OCI-LY7 (cell line): ENCODE measurements around the gene SPINDOC. TPM values are rescaled to one million over a fixed set of nuclear protein-coding genes. Genes with fewer than 3 reads are reported as not detected.

Experiments
- BruUV-seq: library from RNA; stranded (reverse); fragments of 400-500 nt; replicated peaks from 2 replicates; lab custom pipeline; 2021; lab: Mats Ljungman, UMichigan
- CTCF ChIA-PET: fragments of 300-600 bp; sonication (Branson Sonifier 250); formaldehyde crosslinking; loops from one replicate; lab custom pipeline; 2022; ENCODE audit warnings: antibody characterized with exemption; ENCODE audit not compliant: unreplicated experiment; lab: Charles Lee
- POLR2A ChIA-PET: fragments of 300-600 bp; sonication (Branson Sonifier 250); formaldehyde crosslinking; loops from one replicate; lab custom pipeline; 2022; ENCODE audit warnings: antibody characterized with exemption; lab: Charles Lee
- DNase-seq: peaks from one replicate; pipeline ENCODE4 v3.0.0-alpha.2; 2015; ENCODE audit warnings: low spot score
- H2AFZ ChIP-seq: fragments of 200-600 bp; sonication (generic), shearing (Covaris generic); 2 replicates; pipeline ENCODE4 v1.6.1; 2014; ENCODE audit warnings: mild to moderate bottlenecking, antibody characterized with exemption, low read length, moderate library complexity
- H3K27ac ChIP-seq: fragments of 200-600 bp; sonication (generic); 2 replicates; pipeline ENCODE4 v1.5.1; 2014; ENCODE audit warnings: mixed run types, low read depth, mild to moderate bottlenecking, moderate library complexity, low read length, inconsistent platforms; ENCODE audit not compliant: poor library complexity, severe bottlenecking
- H3K36me3 ChIP-seq: fragments of 200-600 bp; sonication (generic); 2 replicates; pipeline ENCODE4 v1.6.1; 2014; ENCODE audit warnings: mild to moderate bottlenecking, antibody characterized with exemption, low read length, moderate library complexity, mixed read lengths; ENCODE audit not compliant: insufficient read depth
- H3K4me1 ChIP-seq: fragments of 200-600 bp; sonication (generic); 2 replicates; pipeline ENCODE4 v1.5.1; 2014; ENCODE audit warnings: mild to moderate bottlenecking, low read length; ENCODE audit not compliant: insufficient read depth, poor library complexity, severe bottlenecking
- H3K4me2 ChIP-seq: fragments of 200-600 bp; sonication (generic); 2 replicates; pipeline ENCODE4 v1.6.1; 2014; ENCODE audit warnings: mild to moderate bottlenecking, low read length
- H3K4me3 ChIP-seq: fragments of 200-600 bp; sonication (generic); 2 replicates; pipeline ENCODE4 v1.5.1; 2014; ENCODE audit warnings: mild to moderate bottlenecking, low read depth, low read length; ENCODE audit not compliant: poor library complexity, severe bottlenecking
- H3K79me2 ChIP-seq: fragments of 200-600 bp; sonication (generic); 2 replicates; pipeline ENCODE4 v1.6.1; 2016; ENCODE audit warnings: low read depth, mild to moderate bottlenecking, low read length, moderate library complexity, mixed read lengths; ENCODE audit not compliant: insufficient read depth
- H3K9me2 ChIP-seq: fragments of 200-600 bp; sonication (generic); 2 replicates; pipeline ENCODE4 v1.6.1; 2016; ENCODE audit warnings: mild to moderate bottlenecking, low read length, mixed read lengths; ENCODE audit not compliant: insufficient read depth
- H3K9me3 ChIP-seq: fragments of 200-600 bp; sonication (generic); 2 replicates; pipeline ENCODE4 v1.6.1; 2014; ENCODE audit warnings: mild to moderate bottlenecking, mixed run types, low read length, mixed read lengths
- H4K20me1 ChIP-seq: fragments of 200-600 bp; sonication (generic); 2 replicates; pipeline ENCODE4 v1.6.1; 2014; ENCODE audit warnings: mild to moderate bottlenecking, antibody characterized with exemption, low read length, moderate library complexity, mixed read lengths; ENCODE audit not compliant: insufficient read depth
- EZH2phosphoT487 ChIP-seq: fragments of 200-600 bp; sonication (generic); IDR thresholded peaks from 2 replicates; pipeline ENCODE4 v1.6.1; 2018; ENCODE audit warnings: low read depth, borderline replicate concordance, mild to moderate bottlenecking, mixed run types, antibody characterized with exemption, low read length, moderate library complexity, mixed read lengths
- intact Hi-C: fragments of 100-400 bp; cut with micrococcal nuclease; formaldehyde crosslinking; loops from one replicate; pipeline ENCODE4 v1.10.0; 2022; ENCODE audit not compliant: unreplicated experiment
- total RNA-seq, 2 experiments: library from RNA; depleted of rRNA in 1 of 2; stranded (reverse); fragments of >200 nt in 1 of 2; shearing (Covaris generic) in 1 of 2; gene quantifications; 2 replicates each; pipeline ENCODE4 v1.2.3, GENCODE V29; 2014 to 2022
- TF ChIP-seq, protein P1 (sequence below): fragments of 200-600 bp; sonication (generic); conservative IDR thresholded peaks from 2 replicates; pipeline ENCODE4 v1.5.1; 2014; ENCODE audit warnings: mild to moderate bottlenecking, antibody characterized with exemption, low read length, moderate library complexity, mixed read lengths

SPINDOC gene
- total RNA-seq, 2 experiments from 2014 or later, result 57.9 to 81.8 TPM

DNA sequence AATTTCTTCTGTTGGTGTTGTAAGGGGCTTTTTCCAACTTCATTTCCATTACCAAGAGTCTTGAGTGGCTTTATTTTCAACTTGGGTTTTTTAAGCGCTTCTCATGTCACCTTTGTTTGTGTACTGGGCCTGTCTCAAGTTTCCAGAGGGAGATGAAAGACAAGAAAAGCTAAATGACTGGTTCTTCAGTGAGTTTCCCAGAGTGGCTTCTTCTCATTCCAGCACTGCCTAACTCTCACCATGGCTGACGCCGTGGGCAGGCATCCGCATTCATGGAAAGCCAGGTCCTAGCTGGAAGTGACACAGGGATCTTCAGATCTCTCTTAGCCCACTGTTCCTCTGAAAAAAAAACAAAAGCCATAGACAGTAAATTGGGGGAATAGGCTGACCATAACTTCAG, 54.3 kb downstream of the SPINDOC start:
- Histone ChIP-seq H3K4me1 (peaks cover 20% of the 10 kb centered on the region), H2AFZ (no peak overlapping the region), H3K27ac (no peak overlapping the region), H4K20me1 (peaks cover 10% of the 10 kb centered on the region; the same call in 1 of the 2 replicates), H3K4me3 (no peak overlapping the region), H3K9me2 (no peaks in the 10 kb centered on the region), H3K79me2 (peaks cover 66% of the 10 kb centered on the region), H3K36me3 (peaks cover 70% of the 10 kb centered on the region), H3K4me2 (no peak overlapping the region), H3K9me3 (no peaks in the 10 kb centered on the region)
- DNase-seq, result no peak
- POLR2A ChIA-PET, result interaction anchor here (1.1 to 1.3 kb wide), 2 partner anchors 9 to 17 kb away, joined by 5 to 6 read pairs; no protein-coding TSS in a partner anchor
- no peak for TF ChIP-seq EZH2phosphoT487
- TF ChIP-seq, protein P1, sequence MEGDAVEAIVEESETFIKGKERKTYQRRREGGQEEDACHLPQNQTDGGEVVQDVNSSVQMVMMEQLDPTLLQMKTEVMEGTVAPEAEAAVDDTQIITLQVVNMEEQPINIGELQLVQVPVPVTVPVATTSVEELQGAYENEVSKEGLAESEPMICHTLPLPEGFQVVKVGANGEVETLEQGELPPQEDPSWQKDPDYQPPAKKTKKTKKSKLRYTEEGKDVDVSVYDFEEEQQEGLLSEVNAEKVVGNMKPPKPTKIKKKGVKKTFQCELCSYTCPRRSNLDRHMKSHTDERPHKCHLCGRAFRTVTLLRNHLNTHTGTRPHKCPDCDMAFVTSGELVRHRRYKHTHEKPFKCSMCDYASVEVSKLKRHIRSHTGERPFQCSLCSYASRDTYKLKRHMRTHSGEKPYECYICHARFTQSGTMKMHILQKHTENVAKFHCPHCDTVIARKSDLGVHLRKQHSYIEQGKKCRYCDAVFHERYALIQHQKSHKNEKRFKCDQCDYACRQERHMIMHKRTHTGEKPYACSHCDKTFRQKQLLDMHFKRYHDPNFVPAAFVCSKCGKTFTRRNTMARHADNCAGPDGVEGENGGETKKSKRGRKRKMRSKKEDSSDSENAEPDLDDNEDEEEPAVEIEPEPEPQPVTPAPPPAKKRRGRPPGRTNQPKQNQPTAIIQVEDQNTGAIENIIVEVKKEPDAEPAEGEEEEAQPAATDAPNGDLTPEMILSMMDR, result no peak
- CTCF ChIA-PET, result no interaction called here
- no TSS peak for BruUV-seq
- intact Hi-C loops, result no loop called here

DNA sequence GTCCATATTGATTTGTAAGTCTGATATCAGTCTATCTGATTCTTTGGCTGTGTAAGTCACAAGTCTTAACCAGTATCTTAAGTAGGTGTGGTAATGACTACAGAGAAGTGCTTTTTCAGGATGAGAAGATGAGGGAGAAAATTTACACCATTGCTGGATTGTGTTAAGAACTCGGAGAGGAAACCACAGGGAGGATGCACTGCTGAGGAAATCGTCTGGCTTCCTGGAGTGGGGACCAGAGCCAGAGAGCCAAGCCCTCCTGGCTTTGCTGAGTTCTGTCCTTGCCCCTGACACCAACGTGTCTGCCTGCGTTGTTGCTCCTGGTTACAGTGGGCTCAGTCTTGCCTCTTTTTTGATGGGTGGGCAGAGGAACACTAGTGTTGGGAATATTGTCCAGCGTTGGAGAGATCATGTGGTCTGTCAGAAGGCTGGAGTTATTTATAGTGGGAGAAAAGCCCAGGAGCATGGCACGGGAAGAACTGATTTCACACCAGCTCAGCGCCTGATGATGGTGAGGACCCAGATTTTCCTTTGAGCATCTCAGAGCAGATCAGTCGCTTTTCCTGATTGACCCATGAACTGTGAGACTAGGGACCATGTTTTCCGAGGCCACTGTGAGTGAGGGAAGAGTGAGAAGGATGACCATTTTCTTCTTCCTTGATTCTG, 55.3 kb downstream of the SPINDOC start:
- BruUV-seq, result no TSS peak
- Histone ChIP-seq H3K4me1 (peaks cover 17% of the 10 kb centered on the region), H3K4me3 (no peak overlapping the region), H3K36me3 (peaks cover 69% of the 10 kb centered on the region), H3K27ac (no peak overlapping the region), H4K20me1 (peaks cover 10% of the 10 kb centered on the region; the same call in 1 of the 2 replicates), H3K4me2 (no peak overlapping the region), H3K9me2 (no peaks in the 10 kb centered on the region), H2AFZ (no peak overlapping the region), H3K9me3 (no peaks in the 10 kb centered on the region), H3K79me2 (peaks cover 63% of the 10 kb centered on the region)
- DNase-seq, result no peak
- POLR2A ChIA-PET, result no interaction called here
- intact Hi-C loops, result no loop called here
- TF ChIP-seq, protein P1, result no peak
- no peak for TF ChIP-seq EZH2phosphoT487
- CTCF ChIA-PET, result no interaction called here

- Histone ChIP-seq H3K9me3 (no peaks in the 10 kb centered on the region), H4K20me1 (peaks cover 10% of the 10 kb centered on the region; the same call in 1 of the 2 replicates), H3K4me1 (peaks cover 17% of the 10 kb centered on the region), H3K36me3 (peaks cover 73% of the 10 kb centered on the region), H3K27ac (no peak overlapping the region), H3K9me2 (no peaks in the 10 kb centered on the region), H3K4me3 (no peak overlapping the region), H3K79me2 (peaks cover 68% of the 10 kb centered on the region), H3K4me2 (no peak overlapping the region), H2AFZ (no peak overlapping the region)
- CTCF ChIA-PET, result no interaction called here
- BruUV-seq, result no TSS peak
- intact Hi-C loops, result no loop called here
- DNase-seq, result no peak
- TF ChIP-seq, protein P1, result no peak
- TF ChIP-seq EZH2phosphoT487, result no peak
- POLR2A ChIA-PET, result no interaction called here
Measured at GRCh38 chr11:63869171-63869591, 55.9 kb downstream of the SPINDOC start.
